GM12878 (cell line): ENCODE results near the gene MMP15. TPM values are rescaled to one million over a fixed set of nuclear protein-coding genes. Genes with fewer than 3 reads are reported as not detected.

Experiments
- ATAC-seq: fragments of 200-7000 bp; cut with Tn5 transposase; 3 replicates; pipeline ENCODE4 v1.9.1; 2020; ENCODE audit warnings: mild to moderate bottlenecking, moderate library complexity
- BruUV-seq: library from RNA; stranded (reverse); fragments of 400-500 nt; replicated peaks from 2 replicates; lab custom pipeline; 2021; lab: Mats Ljungman, UMichigan
- CTCF ChIA-PET: fragments of 300-600 bp; sonication (Branson Sonifier 250); formaldehyde crosslinking; extraction: SDS; loops from one replicate; lab custom pipeline; 2021; ENCODE audit warnings: inconsistent platforms; lab: Yijun Ruan, JAX
- POLR2A ChIA-PET: fragments of 350-600 bp; formaldehyde crosslinking; extraction: SDS; loops from one replicate; lab custom pipeline; 2021; ENCODE audit warnings: inconsistent platforms; lab: Charles Lee
- RAD21 ChIA-PET: fragments of 300-600 bp; sonication (Branson Sonifier 250); formaldehyde crosslinking; loops from one replicate; lab custom pipeline; 2023; ENCODE audit warnings: antibody characterized with exemption; ENCODE audit not compliant: unreplicated experiment; lab: Charles Lee
- SMC1A ChIA-PET: fragments of 300-600 bp; sonication (Branson Sonifier 250); formaldehyde crosslinking; loops from one replicate; lab custom pipeline; 2023; ENCODE audit not compliant: unreplicated experiment, uncharacterized antibody; lab: Charles Lee
- DNase-seq: peaks from one replicate; pipeline ENCODE4 v3.0.0-alpha.2; 2011; ENCODE audit warnings: low read depth, low spot score
- FAIRE-seq: peaks from 3 replicates; lab custom pipeline; 2011; peaks lifted over from hg19 to GRCh38; lab: Jason Lieb, UNC
- H2AFZ ChIP-seq: 2 replicates; pipeline ENCODE4 v1.6.0; 2011; ENCODE audit warnings: low read depth, low read length, control low read depth; ENCODE audit not compliant: control insufficient read depth
- H3K27ac ChIP-seq: 2 replicates; pipeline ENCODE4 v1.5.1; 2011; ENCODE audit warnings: control low read depth; ENCODE audit not compliant: control insufficient read depth, insufficient read depth
- H3K27me3 ChIP-seq, 2 experiments: replicated peaks in 1 of 2; 2 replicates each; pipeline versions ENCODE4 v1.6.0 to v1.6.1; 2011; ENCODE audit warnings: low read length in 1 of 2; ENCODE audit not compliant: control insufficient read depth in 2 of 2, insufficient read depth in 2 of 2
- H3K36me3 ChIP-seq, 2 experiments: 2 replicates each; pipeline ENCODE4 v1.5.1; 2011; ENCODE audit warnings: low read length in 1 of 2; ENCODE audit not compliant: control insufficient read depth in 2 of 2, insufficient read depth in 2 of 2
- H3K4me1 ChIP-seq: 2 replicates; pipeline ENCODE4 v1.6.1; 2011; ENCODE audit warnings: mild to moderate bottlenecking, low read length, moderate library complexity, mixed read lengths; ENCODE audit not compliant: control insufficient read depth, insufficient read depth
- H3K4me2 ChIP-seq: 2 replicates; pipeline ENCODE4 v1.6.0; 2011; ENCODE audit warnings: control low read depth; ENCODE audit not compliant: control insufficient read depth, insufficient read depth
- H3K4me3 ChIP-seq: fragments of 200-600 bp; sonication (generic); 2 replicates; pipeline ENCODE4 v1.5.1; 2016
- H3K79me2 ChIP-seq: 2 replicates; pipeline ENCODE4 v1.6.0; 2011; ENCODE audit warnings: low read length; ENCODE audit not compliant: control insufficient read depth, insufficient read depth
- H3K9ac ChIP-seq: 2 replicates; pipeline ENCODE4 v1.8.0; 2011; ENCODE audit warnings: low read length, control low read depth, mixed read lengths; ENCODE audit not compliant: control insufficient read depth, insufficient read depth
- H3K9me3 ChIP-seq: replicated peaks from 3 replicates; pipeline ENCODE4 v1.5.1; 2011; ENCODE audit warnings: mild to moderate bottlenecking, low read length; ENCODE audit not compliant: control insufficient read depth, insufficient read depth
- H4K20me1 ChIP-seq: 2 replicates; pipeline ENCODE4 v1.6.0; 2011; ENCODE audit not compliant: control insufficient read depth, insufficient read depth
- POLR2A ChIP-seq: IDR thresholded peaks from 2 replicates; pipeline ENCODE4 v1.6.1; 2011; ENCODE audit warnings: low read depth, mild to moderate bottlenecking, low read length
- REST ChIP-seq: IDR thresholded peaks from 2 replicates; pipeline ENCODE4 v1.6.1; 2012; ENCODE audit warnings: mild to moderate bottlenecking, low read depth, low read length
- STAT3 ChIP-seq: IDR thresholded peaks from 2 replicates; pipeline ENCODE4 v1.6.1; 2011; ENCODE audit warnings: low read depth, low read length, improper control_type of control experiment
- ZNF622 ChIP-seq: fragments of 450-650 bp; IDR thresholded peaks from 2 replicates; pipeline ENCODE4 v1.6.1; 2017; ENCODE audit warnings: mild to moderate bottlenecking, inconsistent platforms
- WGBS: methylation state at CpG from one replicate; pipeline ENCODE4 v1.1.6; 2016; ENCODE audit warnings: low lambda C conversion rate; ENCODE audit not compliant: insufficient replicate concordance, insufficient coverage; ENCODE audit errors: missing lambda C conversion rate; 5-methylcytosine and 5-hydroxymethylcytosine counted together
- in situ Hi-C: fragments of 300-500 bp; cut with MboI; formaldehyde crosslinking; loops from 9 replicates; pipeline ENCODE4 v1.14.3; 2018; ENCODE audit warnings: mixed read lengths
- intact Hi-C: fragments of 100-400 bp; cut with micrococcal nuclease; formaldehyde crosslinking; loops from one replicate; pipeline ENCODE4 v1.14.2; 2022; ENCODE audit not compliant: unreplicated experiment
- polyA plus RNA-seq, 11 experiments: library from polyadenylated mRNA; depleted of rRNA in 4 of 11; unstranded in 6 of 11; stranded (reverse) in 5 of 11; fragments of >200 nt; fragmentation: Nextera tagmentation in 4 of 11; fragmentation: Illumina TruSeq in 1 of 11; extraction: Ambion mirVana in 4 of 11; extraction: Trizol in 1 of 11; gene quantifications; 1 replicate in 1 of 11; 2 replicates in 10 of 11; pipeline versions ENCODE4 v1.2.1 to v1.2.3, GENCODE V29; 2011 to 2016; ENCODE audit warnings: inconsistent platforms in 2 of 11, missing spikeins in 2 of 11, low read depth in 1 of 11
- total RNA-seq, 4 experiments: library from RNA; depleted of rRNA in 3 of 4; stranded (reverse); fragments of >200 nt in 3 of 4; fragmentation: Illumina TruSeq in 1 of 4; extraction: Trizol in 1 of 4; gene quantifications; 2 replicates each; pipeline versions ENCODE4 v1.2.1 to v1.2.3, GENCODE V29; 2013 to 2021
- TF ChIP-seq, protein P1 (sequence below): fragments of 450-650 bp; IDR thresholded peaks from 2 replicates; pipeline ENCODE4 v1.6.1; 2016; ENCODE audit warnings: mild to moderate bottlenecking
- TF ChIP-seq, protein P2 (sequence below): fragments of 150-350 bp; IDR thresholded peaks from 2 replicates; pipeline ENCODE4 v1.6.1; 2014; ENCODE audit warnings: mild to moderate bottlenecking, low read depth, low read length
- TF ChIP-seq, protein P3 (sequence below): fragments of 450-650 bp; IDR thresholded peaks from 2 replicates; pipeline ENCODE4 v1.6.1; 2018; ENCODE audit warnings: borderline replicate concordance, mild to moderate bottlenecking; ENCODE audit not compliant: partially characterized antibody
- TF ChIP-seq, protein P4 (sequence below): fragments of 450-650 bp; formaldehyde crosslinking; IDR thresholded peaks from 2 replicates; pipeline ENCODE4 v1.5.0; 2022; ENCODE audit warnings: mild to moderate bottlenecking, missing genetic modification characterization

Gene MMP15
- total and polyA plus RNA-seq, 10 of the 15 experiments (the other 5 are each of a cell fraction or from before 2014, with no cell fraction given) = 0.08 to 0.56 (median 0.10) TPM; not detected in 7

DNA sequence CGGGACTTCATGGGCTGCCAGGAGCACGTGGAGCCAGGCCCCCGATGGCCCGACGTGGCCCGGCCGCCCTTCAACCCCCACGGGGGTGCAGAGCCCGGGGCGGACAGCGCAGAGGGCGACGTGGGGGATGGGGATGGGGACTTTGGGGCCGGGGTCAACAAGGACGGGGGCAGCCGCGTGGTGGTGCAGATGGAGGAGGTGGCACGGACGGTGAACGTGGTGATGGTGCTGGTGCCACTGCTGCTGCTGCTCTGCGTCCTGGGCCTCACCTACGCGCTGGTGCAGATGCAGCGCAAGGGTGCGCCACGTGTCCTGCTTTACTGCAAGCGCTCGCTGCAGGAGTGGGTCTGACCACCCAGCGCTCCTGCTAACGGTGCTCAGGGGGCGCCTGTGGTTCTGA lies 19.5 kb downstream of the MMP15 start:
- in situ Hi-C loops = no loop called here
- no peak overlapping the region for H3K4me3 ChIP-seq
- TF ChIP-seq, protein P1, sequence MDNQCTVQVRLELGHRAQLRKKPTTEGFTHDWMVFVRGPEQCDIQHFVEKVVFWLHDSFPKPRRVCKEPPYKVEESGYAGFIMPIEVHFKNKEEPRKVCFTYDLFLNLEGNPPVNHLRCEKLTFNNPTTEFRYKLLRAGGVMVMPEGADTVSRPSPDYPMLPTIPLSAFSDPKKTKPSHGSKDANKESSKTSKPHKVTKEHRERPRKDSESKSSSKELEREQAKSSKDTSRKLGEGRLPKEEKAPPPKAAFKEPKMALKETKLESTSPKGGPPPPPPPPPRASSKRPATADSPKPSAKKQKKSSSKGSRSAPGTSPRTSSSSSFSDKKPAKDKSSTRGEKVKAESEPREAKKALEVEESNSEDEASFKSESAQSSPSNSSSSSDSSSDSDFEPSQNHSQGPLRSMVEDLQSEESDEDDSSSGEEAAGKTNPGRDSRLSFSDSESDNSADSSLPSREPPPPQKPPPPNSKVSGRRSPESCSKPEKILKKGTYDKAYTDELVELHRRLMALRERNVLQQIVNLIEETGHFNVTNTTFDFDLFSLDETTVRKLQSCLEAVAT = no peak
- TF ChIP-seq REST = no peak
- TF ChIP-seq, protein P2, sequence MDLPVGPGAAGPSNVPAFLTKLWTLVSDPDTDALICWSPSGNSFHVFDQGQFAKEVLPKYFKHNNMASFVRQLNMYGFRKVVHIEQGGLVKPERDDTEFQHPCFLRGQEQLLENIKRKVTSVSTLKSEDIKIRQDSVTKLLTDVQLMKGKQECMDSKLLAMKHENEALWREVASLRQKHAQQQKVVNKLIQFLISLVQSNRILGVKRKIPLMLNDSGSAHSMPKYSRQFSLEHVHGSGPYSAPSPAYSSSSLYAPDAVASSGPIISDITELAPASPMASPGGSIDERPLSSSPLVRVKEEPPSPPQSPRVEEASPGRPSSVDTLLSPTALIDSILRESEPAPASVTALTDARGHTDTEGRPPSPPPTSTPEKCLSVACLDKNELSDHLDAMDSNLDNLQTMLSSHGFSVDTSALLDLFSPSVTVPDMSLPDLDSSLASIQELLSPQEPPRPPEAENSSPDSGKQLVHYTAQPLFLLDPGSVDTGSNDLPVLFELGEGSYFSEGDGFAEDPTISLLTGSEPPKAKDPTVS = no peak
- no peak for TF ChIP-seq STAT3
- TF ChIP-seq, protein P3, sequence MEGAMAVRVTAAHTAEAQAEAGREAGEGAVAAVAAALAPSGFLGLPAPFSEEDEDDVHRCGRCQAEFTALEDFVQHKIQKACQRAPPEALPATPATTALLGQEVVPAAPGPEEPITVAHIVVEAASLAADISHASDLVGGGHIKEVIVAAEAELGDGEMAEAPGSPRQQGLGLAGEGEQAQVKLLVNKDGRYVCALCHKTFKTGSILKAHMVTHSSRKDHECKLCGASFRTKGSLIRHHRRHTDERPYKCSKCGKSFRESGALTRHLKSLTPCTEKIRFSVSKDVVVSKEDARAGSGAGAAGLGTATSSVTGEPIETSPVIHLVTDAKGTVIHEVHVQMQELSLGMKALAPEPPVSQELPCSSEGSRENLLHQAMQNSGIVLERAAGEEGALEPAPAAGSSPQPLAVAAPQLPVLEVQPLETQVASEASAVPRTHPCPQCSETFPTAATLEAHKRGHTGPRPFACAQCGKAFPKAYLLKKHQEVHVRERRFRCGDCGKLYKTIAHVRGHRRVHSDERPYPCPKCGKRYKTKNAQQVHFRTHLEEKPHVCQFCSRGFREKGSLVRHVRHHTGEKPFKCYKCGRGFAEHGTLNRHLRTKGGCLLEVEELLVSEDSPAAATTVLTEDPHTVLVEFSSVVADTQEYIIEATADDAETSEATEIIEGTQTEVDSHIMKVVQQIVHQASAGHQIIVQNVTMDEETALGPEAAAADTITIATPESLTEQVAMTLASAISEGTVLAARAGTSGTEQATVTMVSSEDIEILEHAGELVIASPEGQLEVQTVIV = no peak
- no peak for TF ChIP-seq POLR2A
- no peak for TF ChIP-seq ZNF622
- TF ChIP-seq, protein P4, sequence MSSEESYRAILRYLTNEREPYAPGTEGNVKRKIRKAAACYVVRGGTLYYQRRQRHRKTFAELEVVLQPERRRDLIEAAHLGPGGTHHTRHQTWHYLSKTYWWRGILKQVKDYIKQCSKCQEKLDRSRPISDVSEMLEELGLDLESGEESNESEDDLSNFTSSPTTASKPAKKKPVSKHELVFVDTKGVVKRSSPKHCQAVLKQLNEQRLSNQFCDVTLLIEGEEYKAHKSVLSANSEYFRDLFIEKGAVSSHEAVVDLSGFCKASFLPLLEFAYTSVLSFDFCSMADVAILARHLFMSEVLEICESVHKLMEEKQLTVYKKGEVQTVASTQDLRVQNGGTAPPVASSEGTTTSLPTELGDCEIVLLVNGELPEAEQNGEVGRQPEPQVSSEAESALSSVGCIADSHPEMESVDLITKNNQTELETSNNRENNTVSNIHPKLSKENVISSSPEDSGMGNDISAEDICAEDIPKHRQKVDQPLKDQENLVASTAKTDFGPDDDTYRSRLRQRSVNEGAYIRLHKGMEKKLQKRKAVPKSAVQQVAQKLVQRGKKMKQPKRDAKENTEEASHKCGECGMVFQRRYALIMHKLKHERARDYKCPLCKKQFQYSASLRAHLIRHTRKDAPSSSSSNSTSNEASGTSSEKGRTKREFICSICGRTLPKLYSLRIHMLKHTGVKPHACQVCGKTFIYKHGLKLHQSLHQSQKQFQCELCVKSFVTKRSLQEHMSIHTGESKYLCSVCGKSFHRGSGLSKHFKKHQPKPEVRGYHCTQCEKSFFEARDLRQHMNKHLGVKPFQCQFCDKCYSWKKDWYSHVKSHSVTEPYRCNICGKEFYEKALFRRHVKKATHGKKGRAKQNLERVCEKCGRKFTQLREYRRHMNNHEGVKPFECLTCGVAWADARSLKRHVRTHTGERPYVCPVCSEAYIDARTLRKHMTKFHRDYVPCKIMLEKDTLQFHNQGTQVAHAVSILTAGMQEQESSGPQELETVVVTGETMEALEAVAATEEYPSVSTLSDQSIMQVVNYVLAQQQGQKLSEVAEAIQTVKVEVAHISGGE (CRISPR knock-in tag) = no peak
- TF ChIP-seq, all 136 proteins: peak for 0
- Histone ChIP-seq H3K9me3 (no peaks in the 10 kb centered on the region), H2AFZ (no peak overlapping the region), H3K79me2 (no peaks in the 10 kb centered on the region), H3K4me2 (no peak overlapping the region), H3K36me3 (no peaks in the 10 kb centered on the region), H3K27ac (no peak overlapping the region), H3K4me1 (no peaks in the 10 kb centered on the region), H3K27me3 (no peaks in the 10 kb centered on the region), H3K9ac (no peak overlapping the region), H4K20me1 (no peaks in the 10 kb centered on the region)
- no peak for DNase-seq
- intact Hi-C loops = no loop called here
- ATAC-seq = no peak
- ChIA-PET POLR2A (no interaction called here), SMC1A (no interaction called here), RAD21 (no interaction called here), CTCF (no interaction called here)
- BruUV-seq = no TSS peak
- FAIRE-seq = no peak
- 50% methylated on average over 31 of the region's 31 CpGs for WGBS
